ENCODE measurements around the gene MLIP.
A peak's percentile ranks its signal among the peaks of the same experiment; 100 is the strongest.

Gene MLIP

GRCh38 chr6:54097753-54098152 is 13.5 kb upstream of the MLIP start:
- no peak for DNase-seq (ENCODE audit: low read depth in 2 of 2)

- DNase-seq (ENCODE audit: low read depth in 2 of 2) = no peak
Measured at GRCh38 chr6:54098450-54099044, 12.7 kb upstream of the MLIP start.

- no peak for DNase-seq (ENCODE audit: low read depth in 2 of 2)
Measured at GRCh38 chr6:54099225-54099624, 12.0 kb upstream of the MLIP start.

- no peak for DNase-seq (ENCODE audit: low read depth in 2 of 2)
Measured at GRCh38 chr6:54100411-54101006, 10.7 kb upstream of the MLIP start.

- no peak for DNase-seq (ENCODE audit: low read depth in 2 of 2)
Measured at GRCh38 chr6:54102238-54102637, 9.0 kb upstream of the MLIP start.

GRCh38 chr6:54103497-54103896 is 7.7 kb upstream of the MLIP start:
- no peak for DNase-seq (ENCODE audit: low read depth in 2 of 2)

- DNase-seq (ENCODE audit: low read depth in 2 of 2) = no peak
Measured at GRCh38 chr6:54106727-54107126, 4.5 kb upstream of the MLIP start.

GRCh38 chr6:54107470-54108090 is 3.7 kb upstream of the MLIP start:
- DNase-seq (ENCODE audit: low read depth in 2 of 2) = no peak

GRCh38 chr6:54108271-54108670 is 3.0 kb upstream of the MLIP start:
- no peak for DNase-seq (ENCODE audit: low read depth in 2 of 2)

- DNase-seq (ENCODE audit: low read depth in 2 of 2) = no peak
Measured at GRCh38 chr6:54109586-54109985, 1.7 kb upstream of the MLIP start.

GRCh38 chr6:54112151-54112650 is 958 bp downstream of the MLIP start:
- peak in 1 of 2 experiments; percentile 8 for DNase-seq (ENCODE audit: low read depth in 2 of 2)

- DNase-seq (ENCODE audit: low read depth in 2 of 2) = no peak
Measured at GRCh38 chr6:54114991-54115390, 3.7 kb downstream of the MLIP start.

GRCh38 chr6:54115966-54116365 is 4.7 kb downstream of the MLIP start:
- DNase-seq (ENCODE audit: low read depth in 2 of 2) = no peak

- no peak for DNase-seq (ENCODE audit: low read depth in 2 of 2)
Measured at GRCh38 chr6:54118117-54118516, 6.9 kb downstream of the MLIP start.

- DNase-seq (ENCODE audit: low read depth in 2 of 2) = no peak
Measured at GRCh38 chr6:54125493-54125892, 14.2 kb downstream of the MLIP start.

- no peak for DNase-seq (ENCODE audit: low read depth in 2 of 2)
Measured at GRCh38 chr6:54130179-54130578, 18.9 kb downstream of the MLIP start.

- no peak for DNase-seq (ENCODE audit: low read depth in 2 of 2)
Measured at GRCh38 chr6:54132587-54132986, 21.3 kb downstream of the MLIP start.

- DNase-seq (ENCODE audit: low read depth in 2 of 2) = no peak
Measured at GRCh38 chr6:54133186-54133585, 21.9 kb downstream of the MLIP start.

- no peak for DNase-seq (ENCODE audit: low read depth in 2 of 2)
Measured at GRCh38 chr6:54134935-54135334, 23.7 kb downstream of the MLIP start.

- peak; percentile 62 to 68 for DNase-seq (ENCODE audit: low read depth in 2 of 2)
Measured at GRCh38 chr6:54135665-54136369, 24.6 kb downstream of the MLIP start.

- no peak for DNase-seq (ENCODE audit: low read depth in 2 of 2)
Measured at GRCh38 chr6:54138795-54139194, 27.6 kb downstream of the MLIP start.

GRCh38 chr6:54140811-54141210 is 29.6 kb downstream of the MLIP start:
- no peak for DNase-seq (ENCODE audit: low read depth in 2 of 2)
